Stimulated activated naive CD4-positive, alpha-beta T cell treated with Interleukin-2 at 50 U/mL for 16 hours (primary cell): ENCODE data around the gene ASNS.

Experiments used
- DNase-seq: peaks from one replicate; lab custom pipeline; 2025; lab: John Stamatoyannopoulos, UW

The ASNS gene

DNA sequence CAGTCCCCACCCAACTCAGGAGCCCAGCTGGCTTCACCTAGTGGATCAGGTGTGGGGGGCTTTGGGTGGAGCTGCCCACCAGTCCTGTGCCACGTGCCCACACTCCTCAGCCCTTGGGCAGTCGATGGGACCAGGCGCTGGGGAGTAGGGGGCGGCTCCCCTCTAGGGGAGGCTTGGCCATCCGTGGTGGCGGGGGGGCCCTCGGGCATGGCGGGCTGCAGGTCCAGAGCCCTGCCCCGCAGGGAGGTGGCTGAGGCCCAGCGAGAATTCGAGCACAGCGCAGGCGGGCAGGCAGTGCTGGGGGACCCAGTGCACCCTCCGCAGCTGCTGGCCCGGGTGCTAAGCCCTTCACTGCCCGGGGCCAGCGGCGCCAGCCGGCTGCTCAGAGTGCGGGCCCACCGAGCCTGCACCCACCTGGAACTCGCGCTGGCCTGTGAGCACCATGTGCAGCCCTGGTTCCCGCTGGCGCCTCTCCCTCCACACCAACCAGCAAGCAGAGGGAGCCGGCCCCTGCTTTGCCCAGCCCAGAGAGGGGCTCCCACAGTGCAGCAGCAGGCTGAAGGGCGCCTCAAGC lies 29.3 kb downstream of the ASNS start:
- DNase-seq = no peak

DNA sequence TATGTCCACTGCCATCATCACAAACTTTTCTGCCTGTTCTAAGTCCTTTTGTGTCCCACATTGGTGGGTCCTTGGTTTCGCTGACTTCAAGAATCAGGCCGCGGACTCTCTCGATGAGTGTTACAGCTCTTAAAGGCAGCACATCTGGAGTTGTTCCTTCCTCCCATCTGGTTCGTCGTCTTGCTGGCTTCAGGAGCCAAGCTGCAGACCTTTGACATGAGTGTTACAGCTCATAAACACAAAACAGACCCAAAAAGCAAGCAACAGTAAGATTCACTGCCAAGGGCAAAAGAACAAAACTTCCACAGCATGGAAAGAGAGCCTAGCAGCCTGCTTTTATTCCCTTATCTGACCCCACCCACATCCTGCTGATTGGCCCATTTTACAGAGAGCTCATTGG lies 30.2 kb downstream of the ASNS start:
- no peak for DNase-seq

GRCh38 chr7:97835296-97836138 lies 36.7 kb downstream of the ASNS start:
- peak; percentile 37 for DNase-seq

DNA sequence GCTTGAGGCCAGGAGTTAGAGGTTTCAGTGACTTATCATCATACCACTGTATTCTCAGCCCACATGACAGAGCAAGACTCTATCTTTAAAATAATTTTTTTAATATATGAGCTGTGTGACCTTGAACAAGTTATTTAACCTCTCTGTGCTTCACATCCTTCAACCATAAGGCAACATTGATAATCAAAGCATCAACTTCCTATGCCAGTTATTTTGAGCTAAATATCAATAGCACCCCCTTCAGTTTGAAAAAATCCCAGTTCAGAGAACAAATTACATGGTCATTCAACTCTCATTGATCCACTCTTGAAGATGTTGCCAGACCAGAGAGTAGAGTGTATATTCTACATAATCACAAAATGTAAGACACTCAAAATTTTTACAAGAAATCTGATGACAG lies 53.0 kb downstream of the ASNS start:
- no peak for DNase-seq

DNA sequence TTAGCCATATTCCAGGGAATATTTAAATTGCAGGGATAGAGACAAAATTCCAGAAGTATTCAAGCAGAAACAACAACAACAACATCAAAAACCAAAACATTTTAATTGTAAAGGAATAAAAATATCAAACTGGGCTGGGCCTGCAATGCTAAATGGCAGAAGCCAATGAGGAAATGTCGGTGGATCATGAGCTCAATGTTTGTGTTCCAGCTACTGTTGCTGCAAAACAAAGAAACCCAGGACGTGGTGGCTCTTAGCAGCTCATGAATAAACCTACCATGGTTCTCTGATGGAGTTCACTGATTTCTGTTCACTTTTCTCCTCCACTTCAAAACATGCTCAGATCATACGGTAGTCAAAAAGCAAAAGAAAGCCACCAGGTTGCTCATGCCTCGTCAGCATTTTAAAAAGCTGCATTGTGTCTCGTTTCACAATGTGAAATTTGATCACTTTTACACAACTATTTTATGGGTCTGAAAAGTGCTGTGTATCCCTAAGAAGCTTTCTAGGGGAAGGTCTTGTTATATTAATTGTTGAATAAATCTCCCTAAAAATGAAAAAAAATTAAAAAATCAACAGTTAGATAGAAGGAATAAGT lies 54.0 kb downstream of the ASNS start:
- no peak for DNase-seq
